GM18868 (cell line): ENCODE measurements around the gene RIPOR2.
A peak's percentile ranks its signal among the peaks of the same experiment; 100 is the strongest.
"Not testable (repeated sequence)": the region's sequence is repeated elsewhere in the genome, so short reads cannot be mapped to it uniquely, and the experiment has no call there.

Experiments used
- ATAC-seq: cut with Tn5 transposase; IDR thresholded peaks from one replicate; pipeline ENCODE4 v1.9.1; 2021; ENCODE audit warnings: mild to moderate bottlenecking, moderate library complexity; ENCODE audit not compliant: unreplicated experiment

The RIPOR2 gene

DNA sequence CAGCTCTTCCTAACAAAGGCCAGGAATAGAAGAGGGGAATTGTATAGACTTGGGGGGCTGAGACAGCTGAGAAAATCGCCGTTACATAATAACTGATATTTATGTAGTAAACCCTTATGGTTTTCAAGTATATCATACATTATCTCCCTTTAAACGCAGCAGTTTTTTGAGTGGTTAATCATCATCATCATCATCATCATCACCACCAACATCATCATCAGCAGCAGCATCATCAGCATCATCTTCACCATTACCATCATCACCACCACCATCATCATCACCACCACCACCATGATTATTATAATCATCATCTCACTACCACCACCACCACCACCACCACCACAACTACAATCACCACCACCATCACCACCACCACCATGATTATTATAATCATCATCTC lies 9.1 kb downstream of the RIPOR2 start:
- not testable (repeated sequence) for ATAC-seq

DNA sequence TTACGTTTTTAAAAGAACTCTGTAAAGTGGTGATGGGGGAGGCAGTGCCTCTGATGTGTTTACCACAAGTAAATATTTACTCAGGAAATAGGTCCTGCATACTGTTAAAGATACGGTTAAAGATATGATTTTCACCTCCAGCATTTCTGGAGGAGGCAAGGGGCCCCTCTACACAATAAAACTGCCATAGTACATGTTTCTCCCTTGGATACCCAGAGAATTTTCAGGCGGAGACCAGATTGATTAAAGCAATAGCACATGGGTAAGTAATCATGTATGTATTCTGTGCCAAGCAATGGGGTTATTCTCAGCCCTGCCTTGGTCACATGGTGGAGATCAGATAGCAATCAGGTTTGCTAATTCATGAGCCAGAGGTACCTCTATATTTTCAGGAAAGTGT lies 9.6 kb downstream of the RIPOR2 start:
- ATAC-seq, result no peak

DNA sequence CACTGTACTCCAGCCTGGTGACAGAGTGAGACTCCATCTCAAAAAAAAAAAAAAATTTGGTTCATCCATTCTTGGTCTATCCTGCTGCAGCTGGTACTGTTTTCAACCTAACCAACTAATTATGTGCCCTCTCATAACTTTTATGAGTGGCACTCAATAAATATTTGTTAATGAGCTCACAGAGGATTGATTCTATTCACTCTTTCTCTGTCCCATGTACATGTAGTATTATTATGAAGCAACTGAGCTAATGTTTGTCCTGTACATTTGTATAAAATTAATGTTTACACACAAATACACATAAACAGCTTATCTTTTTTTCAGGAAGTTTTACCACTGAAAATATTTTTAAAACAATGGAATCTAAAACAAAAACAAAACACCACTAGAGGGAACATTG lies 10.1 kb downstream of the RIPOR2 start:
- ATAC-seq, result no peak

- ATAC-seq, result no peak
Observed at GRCh38 chr6:24924580-24925356, 11.0 kb downstream of the RIPOR2 start.

- ATAC-seq, result no peak
Observed at GRCh38 chr6:24923885-24924401, 11.8 kb downstream of the RIPOR2 start.

DNA sequence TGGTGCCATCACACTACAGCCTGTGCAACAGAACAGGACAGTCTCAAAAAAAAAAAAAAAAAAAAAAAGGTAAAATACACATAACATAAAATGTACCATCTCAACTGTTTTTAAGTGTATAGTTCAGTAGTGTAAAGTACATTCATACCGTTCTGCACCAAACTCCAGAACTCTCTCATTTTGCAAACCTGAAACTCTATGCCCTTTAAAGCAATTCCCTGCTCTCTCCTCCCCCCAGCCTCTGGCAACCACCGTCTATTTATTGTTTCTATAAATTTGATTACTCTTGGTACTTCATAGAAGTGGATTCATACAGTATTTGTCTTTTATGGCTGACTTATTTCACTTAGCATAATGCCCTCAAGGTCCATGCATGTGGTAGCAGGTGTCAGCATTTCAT lies 12.9 kb downstream of the RIPOR2 start:
- no peak for ATAC-seq

DNA sequence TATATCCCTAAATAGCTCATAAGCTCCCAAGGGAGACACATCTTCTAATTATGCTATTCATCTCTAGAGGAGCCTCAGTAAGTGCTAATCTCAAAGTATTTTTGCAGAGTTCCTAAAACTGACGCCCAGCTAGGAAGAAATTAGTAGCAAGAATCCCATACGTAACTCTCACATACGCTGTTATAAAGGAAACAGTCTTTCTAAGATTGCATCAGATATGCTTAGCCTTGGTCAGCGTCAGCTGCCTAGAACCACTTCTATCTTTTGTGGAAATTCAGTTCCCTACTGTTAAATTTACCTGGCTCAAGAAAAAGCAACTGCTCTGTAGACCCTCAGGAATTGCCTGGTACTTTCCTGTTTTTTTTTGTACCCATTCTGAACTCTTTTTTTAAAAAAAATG lies 13.6 kb downstream of the RIPOR2 start:
- no peak for ATAC-seq

DNA sequence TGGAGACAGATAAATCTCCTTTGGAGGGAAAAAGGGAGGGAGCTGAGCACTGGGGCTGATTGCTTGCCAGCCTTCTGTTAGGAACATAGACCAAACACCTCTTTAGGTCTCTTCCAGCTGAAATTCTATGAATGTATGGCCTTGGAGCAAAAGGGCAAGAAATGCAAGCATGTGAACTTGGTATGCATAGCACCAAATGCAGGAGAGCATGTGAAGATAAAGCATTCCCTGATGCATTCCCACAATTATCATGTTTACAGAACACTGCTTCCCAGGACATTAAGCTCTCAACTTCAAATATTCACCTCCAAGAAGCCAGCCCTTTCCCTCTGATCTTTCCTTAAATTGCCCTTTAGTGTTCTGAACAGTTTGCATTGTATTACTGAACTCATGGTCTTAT lies 15.6 kb downstream of the RIPOR2 start:
- no peak for ATAC-seq

GRCh38 chr6:24919056-24919892 lies 16.5 kb downstream of the RIPOR2 start:
- peak; percentile 68 for ATAC-seq

- ATAC-seq, result no peak
Observed at GRCh38 chr6:24918641-24919055, 17.1 kb downstream of the RIPOR2 start.

DNA sequence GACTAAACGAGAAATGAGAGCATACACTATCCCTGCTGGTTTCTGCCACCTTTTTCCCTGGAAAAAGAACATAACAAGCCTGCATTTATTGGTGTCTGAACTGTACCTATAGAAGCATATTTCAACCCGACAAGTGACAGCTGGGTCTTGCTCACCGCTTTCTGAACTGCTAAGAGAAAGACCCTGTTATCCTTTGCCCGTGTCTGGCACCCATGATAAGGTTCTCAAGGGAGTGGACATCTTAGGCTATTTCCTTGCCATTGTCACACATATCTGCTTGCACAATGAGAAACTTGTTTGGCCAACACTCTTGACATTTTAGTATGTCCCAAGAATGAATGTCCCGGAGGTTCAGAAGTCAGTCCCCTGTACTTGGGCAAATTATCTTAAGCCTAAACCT lies 19.3 kb downstream of the RIPOR2 start:
- ATAC-seq, result no peak

DNA sequence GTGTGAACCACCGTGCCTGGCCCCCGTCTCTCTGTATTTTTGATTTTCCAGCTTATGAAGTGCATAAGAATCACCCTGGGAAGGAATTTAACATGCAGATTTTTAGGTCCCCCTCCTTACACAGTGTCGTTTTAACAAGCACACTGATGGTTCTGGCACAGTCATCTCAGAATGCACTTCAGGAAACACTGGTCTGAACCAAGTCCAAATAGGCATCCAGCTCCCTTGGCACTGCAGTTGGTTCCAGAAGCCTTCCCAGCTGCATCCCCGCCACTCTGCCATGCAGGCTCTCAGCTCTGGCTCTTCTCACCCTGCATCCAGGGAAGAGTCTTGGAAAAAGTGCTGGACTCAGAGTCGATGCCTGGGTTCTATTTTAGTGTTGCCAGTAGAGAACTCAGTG lies 20.1 kb downstream of the RIPOR2 start:
- no peak for ATAC-seq

GRCh38 chr6:24914082-24914481 lies 21.7 kb downstream of the RIPOR2 start:
- not testable (repeated sequence) for ATAC-seq

GRCh38 chr6:24911796-24912382 lies 23.9 kb downstream of the RIPOR2 start:
- ATAC-seq, result no peak

DNA sequence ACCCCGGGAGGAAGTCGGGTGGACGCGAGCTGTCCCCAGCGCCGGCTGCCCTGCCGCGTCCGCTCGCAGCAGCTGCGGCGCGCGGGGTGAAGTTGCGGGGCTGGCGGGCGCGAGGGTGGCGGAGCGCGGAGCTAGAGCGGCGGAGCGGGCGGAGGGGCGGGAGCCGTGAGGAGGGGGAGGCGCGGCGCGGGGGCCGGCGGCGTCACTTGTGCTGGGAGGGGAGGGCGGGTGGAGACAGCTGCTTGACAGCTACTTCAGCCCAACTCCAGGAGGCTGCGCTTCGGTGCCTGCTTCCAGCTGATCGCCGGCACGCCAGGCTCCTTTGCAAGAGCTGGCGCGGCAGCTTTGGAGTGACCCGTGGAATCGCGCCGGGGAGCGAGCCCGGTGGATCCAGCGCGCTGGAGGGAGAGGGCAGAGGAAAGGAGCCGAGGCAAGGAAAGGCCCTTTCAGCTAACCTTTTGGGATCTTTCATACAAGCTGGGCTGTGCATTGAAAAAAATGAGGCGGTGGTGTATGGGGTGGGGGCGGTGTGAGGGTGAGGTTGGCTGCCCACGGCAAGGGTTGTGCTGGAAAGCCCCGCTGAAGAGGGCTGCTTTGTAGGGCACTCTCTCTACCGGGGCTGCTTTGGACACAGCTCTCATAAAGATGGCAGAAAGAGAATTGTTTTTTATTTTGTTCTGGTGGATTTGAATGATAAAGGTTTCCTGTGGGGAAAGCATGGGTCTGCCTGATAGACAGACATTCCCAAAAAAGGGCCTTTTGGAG lies 24.6 kb downstream of the RIPOR2 start:
- ATAC-seq, result peak; percentile 29

GRCh38 chr6:24910331-24910960 lies 25.3 kb downstream of the RIPOR2 start:
- ATAC-seq, result peak; percentile 63

GRCh38 chr6:24909241-24910216 lies 26.2 kb downstream of the RIPOR2 start:
- no peak for ATAC-seq

DNA sequence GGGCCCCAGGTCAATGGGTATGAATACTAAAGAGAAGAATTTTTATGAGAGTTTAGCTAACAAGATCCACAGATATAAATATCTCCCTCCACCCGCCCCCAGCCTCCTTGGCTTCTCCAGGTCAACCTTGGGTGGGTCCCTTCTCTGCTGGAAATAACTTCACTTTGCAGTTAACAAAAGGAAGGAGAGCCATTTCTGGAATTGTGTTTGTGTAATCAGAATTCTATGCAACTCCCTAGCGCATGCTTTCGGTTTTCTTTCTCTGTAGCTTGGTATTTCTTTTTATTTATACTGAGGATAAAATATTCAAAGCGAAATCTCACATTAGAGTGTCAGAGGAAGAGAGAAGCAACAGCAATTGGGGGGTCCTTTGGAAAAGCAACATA lies 27.1 kb downstream of the RIPOR2 start:
- ATAC-seq, result no peak
